H1 (cell line): ENCODE data around the gene DDR2. TPM values are rescaled to one million over a fixed set of nuclear protein-coding genes. Genes with fewer than 3 reads are reported as not detected.

ENCODE experiments used
- CTCF ChIA-PET: fragments of 300-600 bp; sonication (Branson Sonifier 250); formaldehyde crosslinking; loops from one replicate; lab custom pipeline; 2021; ENCODE audit not compliant: partially characterized antibody; lab: Charles Lee
- POLR2A ChIA-PET: fragments of 300-600 bp; sonication (Branson Sonifier 250); formaldehyde crosslinking; loops from one replicate; lab custom pipeline; 2021; ENCODE audit warnings: inconsistent platforms; ENCODE audit not compliant: partially characterized antibody; lab: Charles Lee
- DNase-seq, 2 experiments: peaks; one replicate each; pipeline versions ENCODE4 v3.0.0 to v3.0.0-alpha.2; 2010 to 2022; ENCODE audit warnings: low spot score in 2 of 2, low read depth in 1 of 2, mixed read lengths in 1 of 2
- FAIRE-seq: peaks from 2 replicates; lab custom pipeline; 2011; peaks lifted over from hg19 to GRCh38; lab: Jason Lieb, UNC
- H2AFZ ChIP-seq: 2 replicates; pipeline ENCODE4 v1.8.1; 2012; ENCODE audit warnings: low read length, inconsistent platforms
- H2AK5ac ChIP-seq: 2 replicates; pipeline ENCODE4 v1.6.1; 2013; ENCODE audit warnings: low read depth, low read length
- H2BK120ac ChIP-seq: replicated peaks from 2 replicates; pipeline ENCODE3; 2013; ENCODE audit warnings: low read depth, low read length, inconsistent platforms
- H2BK12ac ChIP-seq: 2 replicates; pipeline ENCODE4 v1.6.1; 2013; ENCODE audit warnings: low read depth, low read length
- H2BK15ac ChIP-seq: 2 replicates; pipeline ENCODE4 v1.6.1; 2013; ENCODE audit warnings: low read length
- H2BK20ac ChIP-seq: 2 replicates; pipeline ENCODE4 v1.6.1; 2013; ENCODE audit warnings: low read length
- H2BK5ac ChIP-seq: 2 replicates; pipeline ENCODE4 v1.6.1; 2013; ENCODE audit warnings: low read depth, low read length
- H3K14ac ChIP-seq: 2 replicates; pipeline ENCODE4 v1.6.1; 2013; ENCODE audit warnings: inconsistent platforms; ENCODE audit not compliant: insufficient read length
- H3K18ac ChIP-seq: 2 replicates; pipeline ENCODE4 v1.6.1; 2013; ENCODE audit warnings: low read length; ENCODE audit errors: extremely low read depth
- H3K23ac ChIP-seq: 2 replicates; pipeline ENCODE4 v1.6.1; 2013; ENCODE audit warnings: inconsistent platforms; ENCODE audit not compliant: insufficient read length
- H3K23me2 ChIP-seq: 2 replicates; pipeline ENCODE4 v1.6.1; 2013; ENCODE audit warnings: low read depth, low read length
- H3K27ac ChIP-seq: 2 replicates; pipeline ENCODE4 v1.6.1; 2011; ENCODE audit warnings: low read depth, low read length, inconsistent platforms
- H3K27me3 ChIP-seq, 4 experiments: replicated peaks in 1 of 4; 1 replicate in 1 of 4; 2 replicates in 3 of 4; pipeline versions ENCODE4 v1.6.1 to v1.8.1; 2011 to 2013; ENCODE audit warnings: low read length in 3 of 4, mild to moderate bottlenecking in 3 of 4, inconsistent platforms in 2 of 4, mixed read lengths in 2 of 4, moderate library complexity in 1 of 4; ENCODE audit not compliant: control insufficient read depth in 3 of 4, insufficient read depth in 3 of 4; ENCODE audit errors: extremely low read depth in 1 of 4
- H3K36me3 ChIP-seq, 4 experiments: 2 replicates each; pipeline versions ENCODE4 v1.6.1 to v1.8.1; 2011 to 2013; ENCODE audit warnings: mild to moderate bottlenecking in 4 of 4, low read length in 3 of 4, moderate library complexity in 2 of 4, control low read depth in 1 of 4, inconsistent platforms in 1 of 4; ENCODE audit not compliant: insufficient read depth in 4 of 4, control insufficient read depth in 2 of 4
- H3K4ac ChIP-seq: replicated peaks from 2 replicates; pipeline ENCODE3; 2013; ENCODE audit warnings: low read length, low read depth, mixed read lengths, inconsistent platforms; ENCODE audit not compliant: insufficient read length
- H3K4me1 ChIP-seq, 4 experiments: replicated peaks in 1 of 4; 1 replicate in 1 of 4; 2 replicates in 3 of 4; pipeline versions ENCODE4 v1.6.1 to v1.8.1; 2011 to 2013; ENCODE audit warnings: low read length in 3 of 4, inconsistent platforms in 2 of 4, mixed read lengths in 1 of 4; ENCODE audit not compliant: insufficient read depth in 4 of 4, control insufficient read depth in 3 of 4
- H3K4me2 ChIP-seq, 2 experiments: 2 replicates each; pipeline versions ENCODE4 v1.6.1 to v1.8.1; 2011 to 2013; ENCODE audit warnings: low read depth in 2 of 2, low read length in 2 of 2, control low read depth in 1 of 2, inconsistent platforms in 1 of 2, mild to moderate bottlenecking in 1 of 2; ENCODE audit not compliant: insufficient read depth in 1 of 2
- H3K4me3 ChIP-seq, 4 experiments: fragments of 200-600, 300-600 bp in 1 of 4; sonication (generic), shearing (Covaris generic), sonication (Bioruptor Twin) in 1 of 4; 2 replicates each; pipeline versions ENCODE4 v1.5.1 to v1.8.1; 2011 to 2016; ENCODE audit warnings: low read length in 4 of 4, low read depth in 3 of 4, control low read depth in 2 of 4, inconsistent platforms in 2 of 4, mild to moderate bottlenecking in 2 of 4, mixed read lengths in 1 of 4, moderate library complexity in 1 of 4; ENCODE audit not compliant: insufficient read depth in 2 of 4; ENCODE audit errors: extremely low read depth in 1 of 4
- H3K56ac ChIP-seq: replicated peaks from 2 replicates; pipeline ENCODE3; 2013; ENCODE audit warnings: low read depth, mild to moderate bottlenecking, mixed read lengths, low read length, inconsistent platforms; ENCODE audit not compliant: insufficient read length
- H3K79me1 ChIP-seq: 2 replicates; pipeline ENCODE4 v1.6.1; 2013; ENCODE audit warnings: low read depth, low read length, control low read depth
- H3K79me2 ChIP-seq, 2 experiments: 2 replicates each; pipeline versions ENCODE4 v1.6.1 to v1.8.1; 2012 to 2013; ENCODE audit warnings: low read length in 2 of 2, mild to moderate bottlenecking in 2 of 2, inconsistent platforms in 1 of 2; ENCODE audit not compliant: insufficient read depth in 2 of 2, control insufficient read depth in 1 of 2
- H3K9ac ChIP-seq, 4 experiments: replicated peaks in 1 of 4; 1 replicate in 1 of 4; 2 replicates in 3 of 4; pipeline versions ENCODE4 v1.6.1 to v1.8.1; 2011 to 2013; ENCODE audit warnings: low read depth in 3 of 4, low read length in 3 of 4, control low read depth in 2 of 4, mild to moderate bottlenecking in 2 of 4, moderate library complexity in 2 of 4, inconsistent platforms in 1 of 4; ENCODE audit errors: extremely low read depth in 1 of 4
- H3K9me3 ChIP-seq, 2 experiments: 2 replicates each; pipeline versions ENCODE4 v1.6.1 to v1.8.1; 2012 to 2013; ENCODE audit warnings: mild to moderate bottlenecking in 2 of 2, moderate library complexity in 2 of 2, control low read depth in 1 of 2, inconsistent platforms in 1 of 2, low read depth in 1 of 2, low read length in 1 of 2, mixed read lengths in 1 of 2; ENCODE audit not compliant: insufficient read depth in 2 of 2
- H4K20me1 ChIP-seq, 2 experiments: replicated peaks in 1 of 2; 2 replicates each; pipeline versions ENCODE3 to v1.8.1; 2011 to 2013; ENCODE audit warnings: inconsistent platforms in 2 of 2, low read length in 2 of 2, mild to moderate bottlenecking in 1 of 2; ENCODE audit not compliant: insufficient read depth in 2 of 2, control insufficient read depth in 1 of 2
- H4K5ac ChIP-seq: 2 replicates; pipeline ENCODE4 v1.6.1; 2013; ENCODE audit warnings: low read length, low read depth, mixed read lengths, inconsistent platforms; ENCODE audit not compliant: insufficient read length
- H4K8ac ChIP-seq: 2 replicates; pipeline ENCODE4 v1.8.0; 2013; ENCODE audit warnings: mild to moderate bottlenecking, moderate library complexity, low read length, inconsistent platforms; ENCODE audit not compliant: insufficient read depth; ENCODE audit errors: extremely low read depth
- H4K91ac ChIP-seq: replicated peaks from 2 replicates; pipeline ENCODE3; 2013; ENCODE audit warnings: low read length, mixed read lengths, inconsistent platforms; ENCODE audit not compliant: insufficient read length
- EGR1 ChIP-seq: IDR thresholded peaks from 2 replicates; pipeline ENCODE4 v1.6.1; 2011; ENCODE audit warnings: low read depth, low read length, borderline replicate concordance
- RNF2 ChIP-seq: fragments of 200-900, 300-1000 bp; sonication (generic); IDR thresholded peaks from 2 replicates; pipeline ENCODE4 v1.7.1; 2016; ENCODE audit warnings: borderline replicate concordance, low read depth, mild to moderate bottlenecking, antibody characterized with exemption, low read length; ENCODE audit not compliant: poor library complexity, severe bottlenecking; ENCODE audit errors: missing control alignments
- SUZ12 ChIP-seq: fragments of 200-600 bp; sonication (generic); IDR thresholded peaks from 2 replicates; pipeline ENCODE4 v1.6.1; 2012; ENCODE audit warnings: mild to moderate bottlenecking, inconsistent platforms, low read length, moderate library complexity, mixed read lengths
- WGBS, 2 experiments: shearing (Covaris generic) in 1 of 2; methylation state at CpG; one replicate each; pipeline versions ENCODE4 v1.1.6 to v1.1.7; 2013 to 2015; ENCODE audit warnings: low lambda C conversion rate in 2 of 2, mixed read lengths in 2 of 2, inconsistent platforms in 1 of 2, low coverage in 1 of 2, missing lambda C conversion rate in 1 of 2; ENCODE audit not compliant: insufficient replicate concordance in 2 of 2, insufficient coverage in 1 of 2, insufficient read length in 1 of 2; ENCODE audit errors: extremely low coverage in 1 of 2, missing lambda C conversion rate in 1 of 2; 5-methylcytosine and 5-hydroxymethylcytosine counted together
- polyA plus RNA-seq, 7 experiments: library from polyadenylated mRNA; depleted of rRNA in 3 of 7; stranded (reverse) in 5 of 7; unstranded in 2 of 7; fragments of >200 nt in 5 of 7; fragments of 200-250 nt in 2 of 7; gene quantifications; 1 replicate in 5 of 7; 2 replicates in 1 of 7; 4 replicates in 1 of 7; pipeline versions ENCODE4 v1.2.1 to v1.2.3, GENCODE V29; 2011 to 2013; ENCODE audit warnings: missing spikeins in 2 of 7, mixed read lengths in 2 of 7
- total RNA-seq: library from RNA; stranded (reverse); fragmentation: NEBNext Ultra II Directional; extraction: Animal tissue kit (Norgen Biotek cat#: 25700); gene quantifications from 2 replicates; pipeline ENCODE4 v1.2.1, GENCODE V29; 2021

The DDR2 gene
- total and polyA plus RNA-seq, 2 of the 8 experiments (the other 6 are each of a cell fraction or from before 2014, with no cell fraction given): 1.00 to 2.1 TPM

DNA sequence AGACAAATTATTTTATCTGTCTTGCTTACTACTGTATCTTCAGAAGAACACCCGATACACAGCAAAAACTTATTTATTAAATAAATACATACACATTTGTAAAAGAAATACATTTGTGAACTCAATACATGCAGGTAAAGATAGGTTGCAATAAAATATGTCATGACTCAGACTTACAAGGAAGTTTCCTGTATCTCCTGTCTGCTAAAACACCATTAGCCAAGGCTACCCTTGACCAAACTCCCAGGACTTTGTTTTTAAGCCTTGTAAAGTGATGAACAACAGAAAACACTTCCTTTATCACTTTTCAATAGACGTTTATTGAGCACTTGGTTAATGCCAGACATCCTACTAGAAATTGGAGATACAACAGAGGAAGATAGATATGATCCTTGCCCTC is 101.8 kb downstream of the DDR2 start:
- H2BK15ac ChIP-seq: no peak overlapping the region
- H3K4me2 ChIP-seq: no peak overlapping the region
- H3K4ac ChIP-seq: no peak overlapping the region
- no peaks in the 10 kb centered on the region for H3K79me2 ChIP-seq
- no peaks in the 10 kb centered on the region for H3K27me3 ChIP-seq
- no peak overlapping the region for H2BK5ac ChIP-seq
- no peak overlapping the region for H3K18ac ChIP-seq
- H3K9ac ChIP-seq: no peak overlapping the region
- no peak overlapping the region for H2AK5ac ChIP-seq
- no peak overlapping the region for H3K4me3 ChIP-seq
- no peak overlapping the region for H4K8ac ChIP-seq
- FAIRE-seq (no peak), DNase-seq (no peak)
- H4K5ac ChIP-seq: no peak overlapping the region
- no peaks in the 10 kb centered on the region for H3K79me1 ChIP-seq
- H3K23me2 ChIP-seq: no peaks in the 10 kb centered on the region
- H3K27ac ChIP-seq: no peak overlapping the region
- H3K36me3 ChIP-seq: no peaks in the 10 kb centered on the region
- no peak overlapping the region for H2BK12ac ChIP-seq
- no peak overlapping the region for H2BK20ac ChIP-seq
- H4K20me1 ChIP-seq: no peaks in the 10 kb centered on the region
- no peak overlapping the region for H3K14ac ChIP-seq
- no peak overlapping the region for H3K56ac ChIP-seq
- POLR2A ChIA-PET: no interaction called here
- no peak overlapping the region for H2BK120ac ChIP-seq
- no peaks in the 10 kb centered on the region for H3K4me1 ChIP-seq
- WGBS, 2 experiments: 76% methylated on average over 2 of the region's 2 CpGs; no CpG with 5 or more reads in 1 of the 2 experiments
- no peak overlapping the region for H2AFZ ChIP-seq
- CTCF ChIA-PET: interaction anchor here (1.0 kb wide), 1 partner anchor 15 kb away, joined by 4 read pairs; no protein-coding TSS in a partner anchor
- H3K9me3 ChIP-seq: no peaks in the 10 kb centered on the region
- H3K23ac ChIP-seq: no peak overlapping the region
- no peak overlapping the region for H4K91ac ChIP-seq
- TF ChIP-seq SUZ12 (no peak), EGR1 (no peak), RNF2 (no peak)
